Hematopoietic multipotent progenitor cell treated with erythropoietin and hydrocortisone succinate and interleukin-3 and kit ligand, for 8 days (in vitro differentiated cells): ENCODE measurements around the gene WTAP.
"Not testable (repeated sequence)": the region's sequence is repeated elsewhere in the genome, so short reads cannot be mapped to it uniquely, and the experiment has no call there.

Source experiments
- DNase-seq: peaks from one replicate; pipeline ENCODE4 v3.0.0-alpha.2; 2015

Gene WTAP

GRCh38 chr6:159726918-159727716 lies at the start of gene WTAP:
WTAP (plus strand) TSS chr6:159727506; CDS start chr6:159736266, 8,760 bp downstream.
- DNase-seq, result peak; percentile 95

DNA sequence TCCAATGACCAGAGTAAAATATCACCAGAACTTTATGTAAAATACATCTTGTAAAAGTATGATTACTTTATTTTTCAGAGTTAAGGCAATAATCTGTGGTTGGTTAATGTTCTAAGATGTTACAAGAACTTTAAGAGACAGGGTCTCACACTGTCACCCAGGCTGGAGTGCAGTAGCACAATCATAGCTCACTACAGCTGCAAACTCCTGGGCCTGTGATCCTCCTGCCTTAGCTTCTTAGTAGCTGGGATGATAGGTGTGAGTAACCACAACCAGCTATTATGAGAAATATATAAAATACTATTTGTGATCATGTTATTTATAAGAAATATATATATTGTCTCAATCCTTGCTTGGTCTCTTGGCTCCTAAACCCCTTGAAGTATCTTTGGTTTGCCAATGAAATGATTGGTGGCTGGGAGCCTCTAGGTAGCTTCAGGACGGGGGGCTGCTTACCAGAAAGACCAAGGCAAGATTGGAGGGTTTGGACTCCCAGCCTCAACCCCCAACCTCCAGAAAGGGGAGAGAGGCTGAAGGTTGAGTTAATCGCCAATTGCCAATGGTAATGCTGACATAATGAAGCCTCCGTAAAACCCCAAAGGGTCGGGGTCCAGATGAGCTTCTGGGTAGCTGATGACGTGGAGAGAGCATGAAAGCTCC lies 49.7 kb upstream of the WTAP start:
- no peak for DNase-seq

- DNase-seq, result no peak
Measured at GRCh38 chr6:159678574-159678973, 48.7 kb upstream of the WTAP start.

DNA sequence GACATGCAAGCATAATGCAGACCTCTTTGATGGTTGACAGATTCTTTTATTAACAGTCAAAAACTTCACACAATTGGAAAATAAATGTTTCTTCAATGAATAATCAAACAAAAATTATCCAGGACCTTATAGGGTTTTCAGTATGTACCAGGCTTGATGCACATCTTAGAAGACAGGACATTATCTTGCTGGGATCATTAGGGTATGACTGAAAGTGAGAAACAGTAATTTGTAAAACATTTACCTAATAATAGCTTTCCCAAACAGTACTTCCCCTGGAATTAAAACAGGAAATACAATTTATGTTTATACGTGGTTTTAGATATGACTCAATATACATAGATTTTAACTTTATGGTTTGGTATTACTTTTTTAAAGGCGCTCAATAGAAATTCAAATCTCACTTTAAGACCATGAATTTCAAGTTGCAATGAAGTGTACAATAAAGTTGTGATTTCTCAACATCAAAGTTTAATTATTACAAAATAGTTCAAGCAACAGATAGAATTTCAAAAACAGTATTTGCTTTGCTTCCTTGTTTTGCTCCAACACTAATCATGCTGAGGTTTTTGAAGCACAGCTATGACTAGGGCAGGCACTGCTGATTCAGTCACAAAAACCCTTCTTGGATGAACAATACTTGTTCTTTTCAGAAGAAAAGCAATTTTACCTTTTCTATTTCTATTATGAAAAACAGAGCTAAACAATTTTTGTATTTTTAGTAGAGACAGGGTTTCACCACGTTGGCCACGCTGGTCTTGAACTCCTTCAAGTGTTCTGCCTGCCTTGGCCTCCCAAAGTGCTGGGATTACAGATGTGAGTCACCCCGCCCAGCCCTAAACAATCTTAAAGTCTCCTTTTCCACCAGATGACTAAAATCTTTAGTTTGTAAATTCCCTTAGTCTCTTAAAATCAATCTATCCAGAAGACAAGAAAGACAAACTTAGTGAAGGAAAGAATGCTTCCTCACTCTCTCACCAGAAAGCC lies 47.9 kb upstream of the WTAP start:
- DNase-seq, result no peak

- DNase-seq, result no peak
Measured at GRCh38 chr6:159680104-159680503, 47.2 kb upstream of the WTAP start.

GRCh38 chr6:159681191-159681880 lies 46.0 kb upstream of the WTAP start:
- DNase-seq, result no peak

DNA sequence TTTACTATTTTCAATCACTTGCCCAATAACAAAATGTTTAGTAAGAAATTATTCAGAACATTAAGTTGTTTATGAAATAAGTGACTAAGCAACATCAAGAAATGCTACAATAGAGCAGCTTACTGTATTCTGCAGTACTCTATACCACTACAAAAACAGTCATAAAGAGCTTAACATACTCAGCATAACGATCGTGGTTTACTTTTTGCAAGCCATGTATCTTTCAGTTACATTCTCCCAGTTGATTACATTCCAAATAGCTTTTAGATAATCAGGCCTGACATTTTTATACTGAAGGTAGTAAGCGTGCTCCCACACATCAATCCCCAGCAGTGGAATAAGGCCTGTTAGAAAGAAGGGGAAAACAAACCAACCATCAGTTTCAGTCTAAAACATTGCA lies 45.0 kb upstream of the WTAP start:
- DNase-seq, result no peak

- no peak for DNase-seq
Measured at GRCh38 chr6:159682810-159683209, 44.5 kb upstream of the WTAP start.

- DNase-seq, result no peak
Measured at GRCh38 chr6:159684013-159684304, 43.3 kb upstream of the WTAP start.

DNA sequence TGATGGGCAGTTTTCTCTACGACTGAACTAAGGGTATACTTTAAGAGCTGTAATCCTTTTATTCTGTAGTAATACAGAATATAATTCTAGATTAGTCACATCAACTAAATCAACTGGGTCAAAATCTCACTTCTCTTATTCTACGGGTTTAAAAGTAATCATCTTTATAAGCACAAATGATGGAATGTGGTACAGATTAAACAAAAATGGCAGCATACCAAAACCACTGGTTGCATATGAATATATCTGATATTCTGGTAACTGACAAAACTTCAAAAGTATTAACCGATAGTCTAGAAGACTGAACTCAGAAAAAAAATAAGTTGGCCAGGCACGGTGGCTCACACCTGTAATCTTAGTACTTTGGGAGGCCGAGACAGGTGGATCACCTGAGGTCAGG lies 41.3 kb upstream of the WTAP start:
- peak; percentile 47 for DNase-seq

DNA sequence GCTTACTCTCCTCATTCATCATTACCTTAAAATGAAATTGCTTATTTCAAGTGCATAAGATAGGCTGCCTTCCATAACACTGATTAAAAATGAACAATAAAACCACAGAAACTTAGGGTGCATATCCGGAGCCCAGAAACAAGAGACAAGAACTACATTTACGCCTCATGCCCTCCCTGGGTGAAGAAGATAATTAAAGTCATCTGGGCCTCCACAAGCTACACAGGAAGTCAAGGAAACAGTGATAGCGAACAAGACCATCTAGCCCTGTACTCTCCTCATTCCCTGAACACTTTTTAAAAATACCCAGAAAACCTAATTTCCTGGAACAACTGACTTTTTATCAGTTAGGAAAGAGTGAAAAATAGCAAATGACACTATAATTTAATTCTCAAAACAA lies 40.6 kb upstream of the WTAP start:
- peak; percentile 97 for DNase-seq

- DNase-seq, result peak; percentile 43
Measured at GRCh38 chr6:159687341-159687740, 40.0 kb upstream of the WTAP start.

- DNase-seq, result no peak
Measured at GRCh38 chr6:159688266-159688905, 38.9 kb upstream of the WTAP start.

GRCh38 chr6:159689001-159689400 lies 38.3 kb upstream of the WTAP start:
- DNase-seq, result peak; percentile 63

DNA sequence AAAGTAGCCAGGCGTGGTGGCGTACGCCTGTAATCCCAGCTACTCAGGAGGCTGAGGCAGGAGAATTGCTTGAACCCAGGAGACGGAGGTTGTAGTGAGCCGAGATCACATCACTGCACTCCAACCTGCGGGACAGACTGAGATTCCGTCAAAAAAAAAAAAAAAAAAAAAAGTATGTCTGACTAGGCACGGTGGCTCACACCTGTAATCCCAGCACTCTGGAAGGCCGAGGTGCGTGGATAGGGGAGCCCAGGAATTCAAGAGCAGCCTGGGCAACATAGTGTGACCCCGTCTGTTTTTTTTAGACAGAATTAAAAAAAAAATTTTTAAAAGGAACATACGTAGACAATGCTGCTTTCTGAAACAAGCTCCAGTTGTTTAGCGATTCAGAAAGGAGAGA lies 37.2 kb upstream of the WTAP start:
- DNase-seq, result not testable (repeated sequence)

DNA sequence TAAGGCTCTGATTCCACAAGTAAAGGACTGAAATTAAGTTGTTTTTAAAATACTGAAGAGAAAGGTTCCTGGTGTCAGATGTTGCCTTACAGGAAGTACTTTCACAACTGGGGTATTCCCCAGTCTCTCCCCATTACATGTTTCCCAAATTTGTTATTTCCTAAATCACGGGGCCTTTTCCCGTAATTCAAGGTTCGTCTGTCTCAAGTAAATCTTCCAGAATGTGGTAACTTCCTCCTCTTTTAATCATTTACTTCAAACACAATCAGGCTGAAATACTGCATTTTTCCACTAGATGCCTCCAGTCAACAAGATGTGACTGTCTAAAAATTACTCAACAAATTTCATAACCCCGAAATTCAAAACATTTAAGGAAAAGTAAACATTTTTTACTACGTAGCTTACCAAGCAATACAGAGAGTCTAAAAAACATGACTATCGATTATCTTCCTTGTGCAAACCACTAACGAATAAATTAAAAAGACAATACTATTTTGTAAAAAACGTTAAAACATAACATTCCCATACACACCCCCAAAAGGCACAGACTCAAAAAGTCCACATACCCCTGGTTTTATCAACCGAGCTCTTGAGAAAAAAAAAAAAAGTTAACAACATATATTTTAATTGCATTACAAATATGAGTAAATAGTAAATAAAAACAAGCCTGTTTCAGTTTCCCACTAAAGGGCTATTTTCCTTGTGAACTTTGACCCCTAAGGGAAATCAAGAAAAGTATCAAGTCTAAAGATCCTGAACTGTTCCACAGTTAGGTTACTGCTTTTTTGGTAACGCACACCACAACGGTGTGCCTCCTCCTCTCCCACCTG lies 36.0 kb upstream of the WTAP start:
- peak; percentile 85 for DNase-seq

DNA sequence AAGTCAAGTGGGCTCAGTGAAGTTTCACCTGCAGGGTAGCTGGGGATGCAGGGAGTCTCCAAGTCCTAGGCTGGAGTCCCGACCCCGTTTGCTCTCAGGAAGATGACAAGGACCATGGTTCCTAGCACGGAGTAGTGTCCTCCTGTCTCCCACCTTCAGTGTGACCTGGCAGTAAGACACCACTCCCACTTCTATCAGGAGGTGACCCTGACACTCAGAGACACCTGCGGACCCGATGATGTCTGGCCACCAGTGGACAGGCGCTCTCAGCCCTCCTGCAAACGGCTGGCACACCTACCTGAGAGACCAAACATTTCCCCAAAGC lies 35.4 kb upstream of the WTAP start:
- DNase-seq, result no peak

DNA sequence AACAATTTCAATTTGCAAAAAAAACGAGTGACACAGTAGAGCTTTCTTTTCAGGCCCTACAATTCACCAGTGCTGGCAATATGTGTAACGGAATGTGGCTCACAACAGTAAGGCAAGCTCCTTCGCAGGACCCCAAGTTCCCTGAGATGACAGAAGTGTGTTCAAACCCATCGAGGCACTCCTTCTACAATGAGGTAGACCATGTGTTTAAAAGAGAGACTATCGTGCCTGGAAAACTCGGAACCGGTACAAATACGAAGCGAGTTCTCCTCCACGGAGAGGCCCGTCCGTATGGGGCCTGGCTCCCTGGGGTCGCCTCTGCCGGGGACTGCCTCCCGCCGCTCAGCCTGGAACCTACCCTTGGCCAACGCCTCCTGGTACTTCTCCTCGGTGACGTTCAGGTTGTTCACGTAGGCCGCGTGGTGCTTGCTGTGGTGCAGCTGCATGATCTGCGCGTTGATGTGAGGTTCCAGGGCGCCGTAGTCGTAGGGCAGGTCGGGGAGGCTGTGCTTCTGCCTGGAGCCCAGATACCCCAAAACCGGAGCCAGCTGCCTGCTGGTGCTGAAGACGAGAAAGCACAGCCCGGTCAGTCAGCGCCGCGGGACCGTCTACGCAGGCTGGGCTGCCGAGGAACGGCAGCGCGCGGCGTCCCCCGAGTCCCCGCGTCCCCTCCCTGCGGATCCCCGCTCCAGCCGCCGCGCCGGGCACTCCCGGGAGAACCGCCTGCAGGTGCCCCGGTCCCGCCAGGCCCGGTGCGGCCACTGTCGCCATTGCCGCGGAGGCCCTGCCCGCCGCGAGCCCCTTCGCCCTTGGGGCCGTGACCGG lies 34.8 kb upstream of the WTAP start:
- peak; percentile 58 for DNase-seq

DNA sequence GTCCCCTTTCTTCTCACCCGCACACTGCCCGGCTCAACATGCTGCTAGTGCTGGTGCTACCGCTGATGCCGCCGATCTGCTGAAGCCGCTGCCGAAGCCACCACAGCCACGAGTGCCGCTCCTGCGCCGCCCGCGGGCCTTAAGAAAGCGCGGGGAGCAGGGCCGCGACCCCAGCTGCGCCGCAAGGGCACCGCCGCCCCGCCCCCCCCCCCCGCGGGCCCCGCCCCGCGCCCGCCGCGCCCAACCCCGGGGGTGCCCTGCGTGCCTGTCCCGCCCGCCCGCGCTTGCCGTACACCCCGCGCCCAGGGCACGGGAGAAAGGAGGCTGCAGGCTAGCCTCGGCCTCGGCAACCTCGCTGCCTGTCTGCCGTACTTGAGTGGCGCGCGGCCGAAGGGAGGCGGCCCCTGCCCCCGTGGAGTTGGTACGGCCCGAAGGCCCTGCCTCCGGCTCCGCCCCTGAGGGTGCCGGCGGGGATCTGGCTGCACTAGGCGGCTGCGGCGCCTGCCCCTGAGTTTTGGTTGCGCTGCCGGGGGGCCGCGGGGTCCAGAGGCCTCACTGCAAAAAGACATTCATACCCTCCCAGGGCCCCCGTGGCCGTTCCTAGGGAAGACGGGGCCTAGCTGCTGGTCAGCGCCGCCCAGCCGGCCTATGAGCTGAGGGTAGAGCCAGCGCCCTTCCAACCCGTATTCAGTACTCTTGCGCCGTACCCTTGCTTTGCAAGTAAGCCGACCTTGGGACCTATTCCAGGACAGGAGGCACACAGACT lies 34.0 kb upstream of the WTAP start, which contains the start of gene SOD2:
TSS of gene SOD2 (minus strand) at position 114 of the 766 bp plus-strand sequence. CDS start at position 40, 74 bp downstream.
- DNase-seq, result peak; percentile 91
